IMR-90 (cell line): ENCODE results near the gene STK25. TPM values are rescaled to one million over a fixed set of nuclear protein-coding genes. Genes with fewer than 3 reads are reported as not detected.

Experiments
- ATAC-seq: fragments of 200-7000 bp; cut with Tn5 transposase; 2 replicates; pipeline ENCODE4 v1.9.1; 2020; ENCODE audit warnings: low read depth, mild to moderate bottlenecking, moderate library complexity
- BruUV-seq: library from RNA; stranded (reverse); fragments of 400-500 nt; replicated peaks from 2 replicates; lab custom pipeline; 2021; lab: Mats Ljungman, UMichigan
- CTCF ChIA-PET: fragments of 300-600 bp; formaldehyde crosslinking; extraction: SDS; loops from one replicate; lab custom pipeline; 2021; ENCODE audit warnings: antibody characterized with exemption; lab: Yijun Ruan, JAX
- POLR2A ChIA-PET: fragments of 300-600 bp; sonication (Branson Sonifier 250); formaldehyde crosslinking; loops from one replicate; lab custom pipeline; 2022; ENCODE audit warnings: antibody characterized with exemption; ENCODE audit not compliant: unreplicated experiment; lab: Charles Lee
- DNase-seq: peaks from one replicate; pipeline ENCODE4 v3.0.0; 2013
- H2AFZ ChIP-seq: replicated peaks from 2 replicates; pipeline ENCODE3; 2013; ENCODE audit warnings: low read length, mild to moderate bottlenecking; ENCODE audit not compliant: poor library complexity
- H2AK5ac ChIP-seq: 2 replicates; pipeline ENCODE4 v1.6.1; 2013; ENCODE audit warnings: low read depth, low read length, inconsistent platforms
- H2AK9ac ChIP-seq: replicated peaks from 2 replicates; pipeline ENCODE3; 2013; ENCODE audit warnings: mild to moderate bottlenecking, low read depth, low read length, moderate library complexity; ENCODE audit not compliant: poor library complexity
- H2BK120ac ChIP-seq: 2 replicates; pipeline ENCODE4 v1.6.1; 2013; ENCODE audit warnings: low read depth, low read length, inconsistent platforms
- H2BK15ac ChIP-seq: 3 replicates; pipeline ENCODE4 v1.6.1; 2013; ENCODE audit warnings: low read depth, low read length, inconsistent platforms
- H2BK20ac ChIP-seq: 2 replicates; pipeline ENCODE4 v1.6.1; 2013; ENCODE audit warnings: low read depth, mild to moderate bottlenecking, inconsistent platforms, low read length, moderate library complexity
- H2BK5ac ChIP-seq: 2 replicates; pipeline ENCODE4 v1.6.1; 2013; ENCODE audit warnings: mild to moderate bottlenecking, low read depth, low read length, inconsistent platforms; ENCODE audit not compliant: poor library complexity, severe bottlenecking
- H3K14ac ChIP-seq: replicated peaks from 2 replicates; pipeline ENCODE4 v1.6.1; 2013; ENCODE audit warnings: low read depth, low read length, inconsistent platforms
- H3K18ac ChIP-seq: 2 replicates; pipeline ENCODE4 v1.6.1; 2013; ENCODE audit warnings: low read depth, low read length, control low read depth
- H3K23ac ChIP-seq: 2 replicates; pipeline ENCODE4 v1.6.1; 2013; ENCODE audit warnings: low read depth, low read length, inconsistent platforms
- H3K27ac ChIP-seq: 2 replicates; pipeline ENCODE4 v1.5.1; 2013; ENCODE audit warnings: mild to moderate bottlenecking, control low read depth, low read length; ENCODE audit not compliant: insufficient read depth
- H3K27me3 ChIP-seq: 2 replicates; pipeline ENCODE4 v1.6.1; 2013; ENCODE audit warnings: low read length; ENCODE audit not compliant: control insufficient read depth, insufficient read depth
- H3K36me3 ChIP-seq: 2 replicates; pipeline ENCODE4 v1.6.1; 2013; ENCODE audit warnings: low read length, mixed read lengths; ENCODE audit not compliant: control insufficient read depth, insufficient read depth
- H3K4ac ChIP-seq: 2 replicates; pipeline ENCODE4 v1.6.1; 2013; ENCODE audit warnings: low read depth, low read length, inconsistent platforms
- H3K4me1 ChIP-seq: 2 replicates; pipeline ENCODE4 v1.6.1; 2013; ENCODE audit warnings: low read length, mixed read lengths; ENCODE audit not compliant: control insufficient read depth, insufficient read depth
- H3K4me2 ChIP-seq: 2 replicates; pipeline ENCODE4 v1.6.1; 2013; ENCODE audit warnings: low read depth, mild to moderate bottlenecking, control low read depth, low read length, moderate library complexity
- H3K4me3 ChIP-seq: 2 replicates; pipeline ENCODE4 v1.5.1; 2013; ENCODE audit warnings: low read depth, mild to moderate bottlenecking, control low read depth, low read length, moderate library complexity; ENCODE audit not compliant: insufficient read depth
- H3K56ac ChIP-seq: 2 replicates; pipeline ENCODE4 v1.6.1; 2013; ENCODE audit warnings: low read length, inconsistent platforms; ENCODE audit not compliant: insufficient read depth; ENCODE audit errors: extremely low read depth
- H3K79me1 ChIP-seq, 2 experiments: 2 replicates each; pipeline ENCODE4 v1.6.1; 2013; ENCODE audit warnings: low read length in 2 of 2, inconsistent platforms in 1 of 2, low read depth in 1 of 2
- H3K9ac ChIP-seq: 2 replicates; pipeline ENCODE4 v1.6.1; 2013; ENCODE audit warnings: low read depth, low read length, control low read depth
- H3K9me1 ChIP-seq: 2 replicates; pipeline ENCODE4 v1.6.1; 2013; ENCODE audit warnings: low read length, inconsistent platforms; ENCODE audit not compliant: insufficient read depth
- H3K9me3 ChIP-seq: 2 replicates; pipeline ENCODE4 v1.6.1; 2013; ENCODE audit warnings: low read length; ENCODE audit not compliant: control insufficient read depth, insufficient read depth
- H4K20me1 ChIP-seq: 2 replicates; pipeline ENCODE4 v1.6.1; 2013; ENCODE audit warnings: low read length, inconsistent platforms; ENCODE audit not compliant: insufficient read depth
- H4K5ac ChIP-seq: 2 replicates; pipeline ENCODE4 v1.6.1; 2013; ENCODE audit warnings: mild to moderate bottlenecking, low read depth, low read length, control low read depth
- H4K8ac ChIP-seq, 2 experiments: 2 replicates each; pipeline ENCODE4 v1.6.1; 2013; ENCODE audit warnings: low read depth in 2 of 2, low read length in 2 of 2, control low read depth in 1 of 2, inconsistent platforms in 1 of 2
- H4K91ac ChIP-seq: 2 replicates; pipeline ENCODE4 v1.6.1; 2013; ENCODE audit warnings: low read depth, low read length, inconsistent platforms; ENCODE audit not compliant: insufficient read depth
- CEBPB ChIP-seq: IDR thresholded peaks from 2 replicates; pipeline ENCODE4 v1.6.1; 2012; ENCODE audit warnings: low read depth, low read length, improper control_type of control experiment
- FOS ChIP-seq: fragments of 150-350 bp; IDR thresholded peaks from 2 replicates; pipeline ENCODE4 v1.6.1; 2016; ENCODE audit warnings: low read depth, low read length
- MAFK ChIP-seq: IDR thresholded peaks from 2 replicates; pipeline ENCODE4 v1.6.1; 2012; ENCODE audit warnings: low read depth, low read length, improper control_type of control experiment
- MAZ ChIP-seq: IDR thresholded peaks from 2 replicates; pipeline ENCODE4 v1.6.1; 2012; ENCODE audit warnings: low read depth, mild to moderate bottlenecking, low read length, improper control_type of control experiment, moderate library complexity, borderline replicate concordance
- MXI1 ChIP-seq: IDR thresholded peaks from 2 replicates; pipeline ENCODE4 v1.6.1; 2012; ENCODE audit warnings: low read depth, mild to moderate bottlenecking, low read length, moderate library complexity, borderline replicate concordance
- NFE2L2 ChIP-seq: fragments of 150-350 bp; IDR thresholded peaks from 2 replicates; pipeline ENCODE4 v1.6.1; 2016; ENCODE audit warnings: low read depth, mild to moderate bottlenecking, low read length
- WGBS, 2 experiments: methylation state at CpG; one replicate each; pipeline versions ENCODE4 v1.1.5 to v1.1.7; 2013; ENCODE audit warnings: missing lambda C conversion rate in 2 of 2; ENCODE audit not compliant: insufficient read length in 1 of 2; ENCODE audit errors: extremely low coverage in 2 of 2; 5-methylcytosine and 5-hydroxymethylcytosine counted together
- dilution Hi-C: fragments of 300-500 bp; cut with HindIII; formaldehyde crosslinking; loops from one replicate; pipeline ENCODE4 v1.14.3; 2018; ENCODE audit warnings: low sequenced_read_pairs; ENCODE audit not compliant: unreplicated experiment
- in situ Hi-C: fragments of 300-500 bp; cut with MboI; formaldehyde crosslinking; loops from 3 replicates; pipeline ENCODE4 v1.14.3; 2019; ENCODE audit warnings: low sequenced_read_pairs, inconsistent platforms, mixed read lengths
- intact Hi-C: fragments of 100-400 bp; cut with micrococcal nuclease; formaldehyde crosslinking; loops from 2 replicates; pipeline ENCODE4 v1.10.0; 2022
- polyA plus RNA-seq, 3 experiments: library from polyadenylated mRNA; depleted of rRNA; stranded (reverse); fragments of >200 nt; gene quantifications; 2 replicates each; pipeline ENCODE4 v1.2.3, GENCODE V29; 2012; ENCODE audit warnings: low replicate concordance in 1 of 3
- total RNA-seq: library from RNA; depleted of rRNA; stranded (reverse); fragments of >200 nt; gene quantifications from 2 replicates; pipeline ENCODE4 v1.2.3, GENCODE V29; 2012

Gene STK25
- total and polyA plus RNA-seq, 2 of the 4 experiments (the other 2 are of a cell fraction): 258 to 392 TPM

DNA sequence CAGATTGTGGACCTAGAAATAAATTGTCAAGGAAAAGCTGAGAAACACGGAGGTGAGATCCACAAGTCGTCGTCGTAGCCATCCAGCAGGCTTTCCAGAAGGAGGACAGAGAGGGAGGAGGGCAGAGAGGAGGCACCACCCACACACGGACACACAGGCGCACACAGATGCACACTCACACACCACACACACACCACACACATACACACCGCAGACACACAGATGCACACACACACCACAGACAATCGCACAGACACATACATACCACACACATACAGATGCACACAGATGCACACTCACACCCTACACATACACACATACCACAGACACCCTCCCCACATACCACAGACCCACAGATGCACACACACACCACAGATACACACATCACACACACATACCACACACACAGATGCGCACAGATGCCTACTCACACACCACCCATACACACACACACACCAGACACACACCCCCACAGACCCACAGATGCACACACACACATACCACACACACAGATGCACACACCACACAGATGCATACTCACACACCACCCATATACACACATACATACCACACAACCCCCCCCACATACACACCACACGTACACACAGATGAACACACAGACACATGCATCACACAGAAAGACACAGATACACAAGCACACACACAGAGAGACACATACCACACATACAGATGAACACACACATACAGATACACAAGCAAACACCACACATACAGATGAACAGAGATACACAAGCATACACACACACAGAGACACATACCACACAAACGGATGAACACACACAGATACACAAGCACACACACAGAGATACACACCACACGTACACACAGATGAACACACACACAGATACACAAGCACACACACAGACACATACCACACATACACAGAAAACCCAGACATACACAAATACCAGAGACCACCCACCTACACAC is 37.4 kb upstream of the STK25 start (continued):
- TF ChIP-seq NFE2L2 (no peak), FOS (no peak), CEBPB (no peak)

DNA sequence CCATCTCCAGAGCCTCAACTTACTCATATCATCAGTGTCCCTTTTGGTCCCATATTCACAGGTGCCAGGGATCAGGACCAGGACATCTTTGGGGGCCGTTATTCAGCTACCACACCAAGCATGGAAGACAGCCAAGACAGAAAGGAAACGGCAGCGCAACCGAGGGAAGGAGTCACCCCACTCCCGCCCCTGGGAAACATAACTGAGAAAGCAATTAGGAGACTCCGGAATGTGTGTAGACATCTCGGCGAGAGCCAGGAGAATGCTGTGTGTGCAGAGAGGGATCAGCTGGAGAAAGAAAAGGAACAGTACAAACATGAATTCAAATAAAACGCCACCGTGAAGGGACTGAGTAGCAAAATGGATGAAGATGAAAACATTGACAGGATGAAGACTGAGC is 36.7 kb upstream of the STK25 start:
- Histone ChIP-seq H3K56ac (peak overlapping the region; percentile 70), H4K20me1 (peaks cover under 1% of the 10 kb centered on the region; the same call in 1 of the 2 replicates), H3K9ac (peak overlapping the region; percentile 67), H2AK5ac (peak overlapping the region; percentile 99), H2BK120ac (peak overlapping the region; percentile 98), H3K18ac (peak overlapping the region; percentile 93), H2BK15ac (peak overlapping the region; percentile 99; the same call in 2 of the 3 replicates), H4K91ac (peak overlapping the region; percentile 86), H3K4me3 (peak overlapping the region; percentile 23), H4K8ac (peak overlapping the region; percentile 85 to 86), H3K79me1 (peaks cover 4 to 28% of the 10 kb centered on the region in 2 experiments; a peak in 2 of 4 replicates), H3K27ac (peak overlapping the region; percentile 66), H2BK5ac (peak overlapping the region; percentile 87), H4K5ac (peak overlapping the region; percentile 89), H3K14ac (peak overlapping the region; percentile 94), H3K23ac (peak overlapping the region; percentile 88), H3K4ac (peak overlapping the region; percentile 97), H3K4me2 (peak overlapping the region; percentile 89), H2AFZ (peak overlapping the region; percentile 90), H3K27me3 (peaks cover 9% of the 10 kb centered on the region; the same call in 1 of the 2 replicates), H3K9me3 (no peaks in the 10 kb centered on the region), H3K4me1 (peaks cover 40% of the 10 kb centered on the region), H2AK9ac (peak overlapping the region; percentile 98), H3K36me3 (no peaks in the 10 kb centered on the region), H2BK20ac (peak overlapping the region; percentile 98), H3K9me1 (peaks cover 28% of the 10 kb centered on the region)
- ChIA-PET POLR2A (no interaction called here), CTCF (no interaction called here)
- no TSS peak for BruUV-seq
- ATAC-seq (peak; percentile 36), DNase-seq (peak; percentile 70)
- dilution Hi-C loops (no loop called here), intact Hi-C loops (no loop called here), in situ Hi-C loops (no loop called here)
- 2% methylated on average over 7 of the region's 10 CpGs; no CpG with 5 or more reads in 1 of the 2 experiments for WGBS, 2 experiments
- TF ChIP-seq NFE2L2: no peak
- 0 out of 2 replicates have a peak, but pooled peaks have one; percentile 57 for TF ChIP-seq MAZ
- TF ChIP-seq MAFK: peak; percentile 2; the same call in 1 of the 2 replicates
- no peak for TF ChIP-seq MXI1
